Right renal cortex interstitium (tissue), 3 donors: ENCODE results near the gene TSGA10IP. TPM values are rescaled to one million over a fixed set of nuclear protein-coding genes. Genes with fewer than 3 reads are reported as not detected.

Experiments
- DNase-seq, 3 donors: peaks; one replicate each; pipeline ENCODE4 v3.0.0-alpha.2; 2013; ENCODE audit warnings: low read depth in 3 of 3, low spot score in 2 of 3
- polyA plus RNA-seq, 3 donors: library from polyadenylated mRNA; unstranded; fragments of 120-200 nt; gene quantifications; one replicate each; pipeline ENCODE4 v1.2.1, GENCODE V29; 2013; ENCODE audit not compliant: insufficient read length in 3 of 3

TSGA10IP gene
- polyA plus RNA-seq, 3 donors = not detected

- DNase-seq = no peak
Measured at GRCh38 chr11:65917434-65918210, 27.7 kb upstream of the TSGA10IP start.

DNA sequence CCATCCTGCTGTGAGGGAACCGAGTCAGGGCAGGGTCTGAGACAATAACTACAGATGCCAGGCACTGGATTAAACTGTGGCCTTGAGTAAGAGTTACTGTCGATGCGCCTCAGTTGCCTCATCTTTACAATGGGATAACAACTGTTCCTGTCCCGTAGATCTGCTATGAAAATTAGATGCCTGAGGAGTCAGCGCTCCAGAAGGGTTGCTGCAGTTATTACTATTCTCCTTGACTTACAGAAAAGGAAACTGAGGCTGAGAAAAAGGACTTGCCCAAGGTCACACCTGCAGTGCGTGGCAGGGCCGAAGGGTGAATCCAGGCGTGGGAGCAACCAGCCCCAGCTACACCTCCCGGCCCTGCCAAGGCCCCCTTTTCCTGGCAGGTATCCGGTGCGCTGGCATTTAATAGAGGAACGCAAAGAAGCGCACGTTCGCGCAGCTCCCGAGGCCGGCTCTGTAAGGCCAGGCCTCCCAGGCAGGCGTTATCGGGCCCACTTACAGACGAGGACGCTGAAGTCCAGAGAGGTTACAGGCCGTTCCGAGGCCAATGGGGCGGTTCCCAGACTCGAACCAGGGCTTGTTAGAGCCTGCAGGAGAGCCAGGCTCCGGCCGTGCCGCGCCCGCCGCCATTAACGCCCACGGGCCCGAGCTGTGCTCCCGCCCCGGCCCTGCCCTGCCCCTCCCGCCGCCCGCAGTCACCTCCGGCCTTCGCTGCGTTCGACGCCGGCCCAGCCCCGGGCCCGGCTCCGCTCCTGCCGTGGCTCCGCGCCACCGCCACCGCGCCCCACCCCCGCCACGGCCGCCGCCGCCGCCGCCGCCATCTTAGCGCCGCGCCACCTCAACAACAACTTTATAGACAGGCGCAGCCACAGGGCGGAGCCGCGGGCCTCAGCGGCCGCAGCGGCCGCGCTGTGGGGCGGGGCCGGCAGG is 26.8 kb upstream of the TSGA10IP start, which contains the start of gene C11orf68:
Gene C11orf68 (minus strand): TSS at position 852 of the 930 bp plus-strand sequence. CDS start 31 bp downstream, at position 821.
- no peak for DNase-seq

DNA sequence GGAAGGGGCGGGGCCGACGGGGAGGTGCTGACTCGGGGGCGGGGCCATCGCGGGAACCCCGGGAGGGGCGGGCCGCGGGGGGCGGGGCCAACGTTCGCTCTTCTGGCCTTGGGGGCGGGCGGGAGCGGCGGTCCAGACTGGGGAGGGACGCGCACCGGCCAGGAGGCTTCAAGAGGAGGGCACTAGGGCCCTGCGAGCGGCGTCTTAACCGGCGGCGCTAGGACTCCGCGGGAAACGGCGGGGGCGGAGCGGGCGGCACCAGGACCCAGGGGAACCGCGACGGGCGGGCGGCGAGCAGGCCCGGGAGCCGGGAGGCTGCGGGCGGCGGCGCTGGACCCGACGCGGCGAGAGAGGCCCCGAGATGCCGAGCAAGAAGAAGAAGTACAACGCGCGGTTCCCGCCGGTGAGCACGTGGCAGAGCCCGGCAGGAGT is 26.1 kb upstream of the TSGA10IP start, which contains the start of gene DRAP1:
Gene DRAP1 (plus strand): TSS at position 286 of the 432 bp plus-strand sequence. CDS start 76 bp downstream, at position 362.
- peak; percentile 75 to 95 (median 91) for DNase-seq

- DNase-seq = peak in 1 of 3 donors; percentile 18
Measured at GRCh38 chr11:65919573-65920371, 25.5 kb upstream of the TSGA10IP start.

GRCh38 chr11:65920372-65920802 is 24.9 kb upstream of the TSGA10IP start:
- no peak for DNase-seq

DNA sequence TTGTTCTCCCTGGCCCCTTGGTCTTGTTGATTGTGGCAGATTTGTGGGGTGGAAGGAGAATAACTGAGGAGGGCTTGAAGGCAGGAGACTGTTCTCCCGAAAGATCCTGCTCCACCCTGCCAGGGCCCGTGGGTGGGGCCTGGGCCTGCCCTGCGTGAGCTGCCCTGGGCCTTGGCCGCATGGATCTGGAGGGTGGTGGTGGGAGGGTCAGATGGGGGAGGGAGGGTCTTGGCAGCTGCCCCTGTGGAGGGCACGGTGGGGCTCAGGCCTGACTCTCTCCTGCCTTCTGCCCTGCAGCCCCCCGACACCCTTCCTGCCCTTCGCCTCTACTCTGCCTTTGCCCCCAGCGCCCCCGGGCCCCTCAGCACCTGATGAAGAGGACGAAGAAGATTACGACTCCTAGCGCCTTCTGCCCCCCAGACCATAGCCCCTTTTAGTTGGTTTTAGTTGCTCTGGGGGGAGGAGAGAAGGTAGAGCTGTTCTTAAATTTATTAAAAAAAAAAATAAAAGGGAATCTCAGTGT is 24.2 kb upstream of the TSGA10IP start:
- no peak for DNase-seq

GRCh38 chr11:65921876-65922275 is 23.4 kb upstream of the TSGA10IP start:
- DNase-seq = no peak

- no peak for DNase-seq
Measured at GRCh38 chr11:65922565-65922964, 22.7 kb upstream of the TSGA10IP start.

DNA sequence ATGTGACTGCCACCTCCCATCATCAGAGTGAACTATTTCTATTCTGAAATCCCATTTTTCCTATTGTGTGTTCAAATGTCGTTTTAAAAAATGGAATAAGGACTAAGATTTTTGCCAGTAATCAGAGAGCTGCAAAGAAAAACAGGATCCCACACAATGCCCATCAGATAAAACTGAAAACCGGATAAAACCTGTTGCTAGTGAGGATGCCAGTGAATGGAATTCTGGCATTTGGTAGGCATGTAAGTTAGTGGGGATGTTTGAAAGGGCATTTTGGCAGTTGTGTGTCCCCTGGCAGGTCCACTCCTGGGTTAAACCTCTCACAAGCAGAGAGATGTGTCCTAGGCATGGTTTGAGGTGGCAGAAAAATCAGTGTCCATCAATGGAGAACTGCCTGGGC is 19.9 kb upstream of the TSGA10IP start:
- DNase-seq = no peak

DNA sequence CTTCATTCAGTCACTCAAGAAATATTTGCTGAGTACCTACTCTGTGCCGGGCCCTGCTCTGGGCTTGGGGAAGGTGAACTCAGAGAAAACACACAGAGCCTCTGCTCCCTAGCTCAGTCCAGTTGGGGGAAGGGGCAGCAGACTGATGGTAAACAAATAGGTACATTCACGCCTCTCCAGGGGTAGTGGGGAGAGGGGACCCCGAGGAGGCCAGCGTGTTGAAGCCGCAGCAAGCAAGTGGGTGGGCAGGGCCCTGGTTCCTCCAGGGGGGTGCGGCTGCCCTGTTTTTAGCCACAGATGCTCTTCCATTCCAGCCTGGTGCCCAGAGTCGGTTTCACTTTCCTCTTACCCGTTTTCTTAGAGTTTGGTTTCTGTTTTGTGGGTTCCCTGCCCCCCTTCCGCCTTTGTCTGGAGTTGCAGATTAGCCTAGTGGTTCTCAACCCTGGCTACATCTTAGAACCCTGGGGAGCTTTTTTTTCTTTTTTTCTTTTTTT is 17.3 kb upstream of the TSGA10IP start:
- DNase-seq = no peak

DNA sequence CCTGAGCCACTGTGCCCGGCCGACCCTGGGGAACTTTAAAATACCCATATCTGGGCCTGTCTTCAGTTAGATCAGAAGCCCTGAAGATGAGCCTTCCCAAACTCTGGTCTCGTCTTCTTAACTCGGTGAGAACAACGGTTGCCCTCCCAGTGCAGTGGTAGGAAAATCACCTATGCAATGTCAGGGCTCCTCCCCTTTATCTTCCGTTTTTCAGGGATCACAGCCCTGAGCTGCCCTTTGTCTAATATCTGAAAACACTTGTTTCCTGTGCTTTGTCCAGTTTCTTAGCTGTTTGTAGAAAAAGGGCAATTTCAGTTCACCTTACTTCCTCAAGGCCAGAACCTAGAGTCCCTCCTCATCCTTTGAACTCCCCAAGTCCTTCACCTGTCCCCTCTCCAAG is 16.6 kb upstream of the TSGA10IP start:
- DNase-seq = no peak

- DNase-seq = no peak
Measured at GRCh38 chr11:65931773-65932557, 13.3 kb upstream of the TSGA10IP start.

DNA sequence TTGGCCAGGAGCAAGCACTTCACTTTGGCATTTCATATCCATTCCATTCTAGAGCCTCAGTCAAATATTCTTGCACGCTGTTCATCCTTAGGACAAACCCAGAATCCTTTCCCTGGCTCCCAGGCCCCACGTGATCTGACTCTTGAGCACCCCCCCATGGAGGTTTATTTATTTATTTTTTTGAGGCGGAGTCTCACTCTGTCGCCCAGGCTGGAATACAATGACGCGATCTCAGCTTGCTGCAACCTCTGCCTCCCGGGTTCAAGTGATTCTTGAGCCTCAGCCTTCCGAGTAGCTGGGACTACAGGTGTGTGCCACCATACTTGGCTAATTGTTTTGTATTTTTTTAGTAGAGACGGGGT is 12.7 kb upstream of the TSGA10IP start:
- DNase-seq = no peak

DNA sequence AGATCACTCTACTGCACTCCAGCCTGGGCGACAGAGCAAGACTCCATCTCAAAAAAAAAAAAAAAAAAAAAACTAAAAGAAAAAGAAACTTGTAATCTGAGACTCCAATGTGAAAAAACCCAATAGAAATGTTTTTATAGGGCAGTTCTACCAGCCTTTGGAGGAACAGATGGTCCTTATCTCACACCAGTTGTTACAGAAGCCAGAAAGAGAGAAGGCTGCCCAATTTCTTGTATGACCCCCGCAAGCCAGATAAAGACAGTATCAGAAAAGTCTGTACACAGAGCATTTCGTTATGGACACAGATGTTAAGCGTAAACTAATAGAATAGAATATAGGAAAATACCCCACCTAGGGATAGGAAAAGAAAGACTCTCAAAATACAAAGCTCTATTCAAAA is 11.3 kb upstream of the TSGA10IP start:
- DNase-seq = no peak

- DNase-seq = no peak
Measured at GRCh38 chr11:65937766-65938165, 7.5 kb upstream of the TSGA10IP start.

DNA sequence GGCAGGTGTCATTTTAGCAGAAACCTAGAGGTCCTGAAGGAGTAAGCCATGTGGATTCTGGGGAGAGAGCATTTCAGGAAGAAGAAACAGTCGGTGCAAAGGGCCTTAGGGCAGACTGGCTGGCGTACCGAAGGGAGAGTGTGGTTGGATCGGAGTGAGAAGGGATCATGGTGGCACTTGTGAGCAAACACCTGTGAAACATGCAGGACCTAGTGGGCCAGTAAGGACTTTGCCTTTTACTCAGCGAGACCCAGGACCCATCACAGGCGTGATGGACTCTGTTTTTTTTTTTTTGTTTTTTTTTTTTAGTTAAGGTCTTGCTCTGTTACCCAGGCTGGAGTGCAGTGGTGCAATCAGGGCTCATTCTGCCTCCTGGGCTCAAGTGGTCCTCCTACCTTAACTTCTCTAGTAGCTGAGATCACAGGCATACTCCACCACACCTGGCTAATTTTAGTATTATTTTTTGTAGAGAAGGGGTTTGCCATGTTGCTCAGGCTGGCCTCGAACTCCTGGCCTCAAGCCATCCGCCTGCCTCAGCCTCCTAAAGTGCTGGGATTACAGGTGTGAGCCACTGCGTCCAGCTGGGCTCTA is 3.5 kb upstream of the TSGA10IP start:
- DNase-seq = no peak

GRCh38 chr11:65942531-65942930 is 2.7 kb upstream of the TSGA10IP start:
- DNase-seq = no peak

GRCh38 chr11:65944191-65944590 is 1.1 kb upstream of the TSGA10IP start:
- DNase-seq = no peak

DNA sequence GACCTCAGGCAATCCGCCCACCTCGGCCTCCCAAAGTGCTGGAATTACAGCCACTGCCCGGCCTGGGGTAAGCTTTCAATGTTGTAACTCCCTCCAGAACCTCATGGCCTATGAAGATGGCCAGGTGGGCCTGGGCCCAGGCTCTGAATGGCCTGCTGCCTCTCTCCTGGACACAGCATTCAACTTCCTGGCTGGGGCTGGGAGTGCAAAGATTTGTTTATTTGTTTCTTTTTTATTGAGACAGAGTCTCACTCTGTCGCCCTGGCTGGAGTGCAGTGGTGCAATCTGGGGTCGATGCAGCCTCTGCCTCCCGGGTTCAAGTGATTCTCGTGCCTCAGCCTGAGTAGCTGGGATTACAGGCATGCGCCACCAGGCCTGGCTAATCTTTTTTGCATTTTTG is 513 bp upstream of the TSGA10IP start:
- no peak for DNase-seq
